ENCODE results near the gene AFF1.
"Not testable (repeated sequence)": the region's sequence is repeated elsewhere in the genome, so short reads cannot be mapped to it uniquely, and the experiment has no call there.

GRCh38 chr4:87085732-87086131, 150.9 kb downstream of the AFF1 start:
- TF ChIP-seq REST (IDR thresholded peaks at IDR 0.05; ENCODE audit: insufficient read depth in 1 of 2, low read depth in 2 of 2, low read length in 1 of 2); CTCF (IDR thresholded peaks at IDR 0.05): not testable (repeated sequence)

Data from Panc1 (cell line).